ENCODE measurements around the gene BTBD16.

DNA sequence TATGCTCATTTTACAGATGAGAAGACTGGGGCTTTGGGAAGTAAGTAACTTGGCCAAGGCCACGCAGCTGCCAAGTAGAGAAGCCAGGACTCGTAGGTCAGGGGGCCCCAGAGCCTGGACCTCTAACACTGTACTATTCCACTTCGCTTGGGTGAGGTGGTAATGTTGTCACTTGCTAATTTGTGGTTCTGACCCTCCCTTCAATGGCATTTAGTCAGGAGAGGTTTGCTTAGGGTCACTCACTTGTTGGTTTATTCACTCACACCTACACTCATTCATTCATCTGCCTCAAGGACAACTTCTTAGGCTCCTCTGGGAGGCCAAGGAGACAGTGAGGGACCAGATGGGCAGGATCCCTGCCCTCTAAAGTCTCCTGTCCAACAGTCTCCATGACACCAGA lies 21.3 kb downstream of the BTBD16 start:
- TF ChIP-seq, protein P1, sequence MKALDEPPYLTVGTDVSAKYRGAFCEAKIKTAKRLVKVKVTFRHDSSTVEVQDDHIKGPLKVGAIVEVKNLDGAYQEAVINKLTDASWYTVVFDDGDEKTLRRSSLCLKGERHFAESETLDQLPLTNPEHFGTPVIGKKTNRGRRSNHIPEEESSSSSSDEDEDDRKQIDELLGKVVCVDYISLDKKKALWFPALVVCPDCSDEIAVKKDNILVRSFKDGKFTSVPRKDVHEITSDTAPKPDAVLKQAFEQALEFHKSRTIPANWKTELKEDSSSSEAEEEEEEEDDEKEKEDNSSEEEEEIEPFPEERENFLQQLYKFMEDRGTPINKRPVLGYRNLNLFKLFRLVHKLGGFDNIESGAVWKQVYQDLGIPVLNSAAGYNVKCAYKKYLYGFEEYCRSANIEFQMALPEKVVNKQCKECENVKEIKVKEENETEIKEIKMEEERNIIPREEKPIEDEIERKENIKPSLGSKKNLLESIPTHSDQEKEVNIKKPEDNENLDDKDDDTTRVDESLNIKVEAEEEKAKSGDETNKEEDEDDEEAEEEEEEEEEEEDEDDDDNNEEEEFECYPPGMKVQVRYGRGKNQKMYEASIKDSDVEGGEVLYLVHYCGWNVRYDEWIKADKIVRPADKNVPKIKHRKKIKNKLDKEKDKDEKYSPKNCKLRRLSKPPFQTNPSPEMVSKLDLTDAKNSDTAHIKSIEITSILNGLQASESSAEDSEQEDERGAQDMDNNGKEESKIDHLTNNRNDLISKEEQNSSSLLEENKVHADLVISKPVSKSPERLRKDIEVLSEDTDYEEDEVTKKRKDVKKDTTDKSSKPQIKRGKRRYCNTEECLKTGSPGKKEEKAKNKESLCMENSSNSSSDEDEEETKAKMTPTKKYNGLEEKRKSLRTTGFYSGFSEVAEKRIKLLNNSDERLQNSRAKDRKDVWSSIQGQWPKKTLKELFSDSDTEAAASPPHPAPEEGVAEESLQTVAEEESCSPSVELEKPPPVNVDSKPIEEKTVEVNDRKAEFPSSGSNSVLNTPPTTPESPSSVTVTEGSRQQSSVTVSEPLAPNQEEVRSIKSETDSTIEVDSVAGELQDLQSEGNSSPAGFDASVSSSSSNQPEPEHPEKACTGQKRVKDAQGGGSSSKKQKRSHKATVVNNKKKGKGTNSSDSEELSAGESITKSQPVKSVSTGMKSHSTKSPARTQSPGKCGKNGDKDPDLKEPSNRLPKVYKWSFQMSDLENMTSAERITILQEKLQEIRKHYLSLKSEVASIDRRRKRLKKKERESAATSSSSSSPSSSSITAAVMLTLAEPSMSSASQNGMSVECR (CRISPR knock-in tag; IDR thresholded peaks at IDR 0.05; ENCODE audit: borderline replicate concordance) = no peak
- TF ChIP-seq, protein P2, sequence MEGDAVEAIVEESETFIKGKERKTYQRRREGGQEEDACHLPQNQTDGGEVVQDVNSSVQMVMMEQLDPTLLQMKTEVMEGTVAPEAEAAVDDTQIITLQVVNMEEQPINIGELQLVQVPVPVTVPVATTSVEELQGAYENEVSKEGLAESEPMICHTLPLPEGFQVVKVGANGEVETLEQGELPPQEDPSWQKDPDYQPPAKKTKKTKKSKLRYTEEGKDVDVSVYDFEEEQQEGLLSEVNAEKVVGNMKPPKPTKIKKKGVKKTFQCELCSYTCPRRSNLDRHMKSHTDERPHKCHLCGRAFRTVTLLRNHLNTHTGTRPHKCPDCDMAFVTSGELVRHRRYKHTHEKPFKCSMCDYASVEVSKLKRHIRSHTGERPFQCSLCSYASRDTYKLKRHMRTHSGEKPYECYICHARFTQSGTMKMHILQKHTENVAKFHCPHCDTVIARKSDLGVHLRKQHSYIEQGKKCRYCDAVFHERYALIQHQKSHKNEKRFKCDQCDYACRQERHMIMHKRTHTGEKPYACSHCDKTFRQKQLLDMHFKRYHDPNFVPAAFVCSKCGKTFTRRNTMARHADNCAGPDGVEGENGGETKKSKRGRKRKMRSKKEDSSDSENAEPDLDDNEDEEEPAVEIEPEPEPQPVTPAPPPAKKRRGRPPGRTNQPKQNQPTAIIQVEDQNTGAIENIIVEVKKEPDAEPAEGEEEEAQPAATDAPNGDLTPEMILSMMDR (IDR thresholded peaks at IDR 0.05) = no peak
- TF ChIP-seq, protein P3, sequence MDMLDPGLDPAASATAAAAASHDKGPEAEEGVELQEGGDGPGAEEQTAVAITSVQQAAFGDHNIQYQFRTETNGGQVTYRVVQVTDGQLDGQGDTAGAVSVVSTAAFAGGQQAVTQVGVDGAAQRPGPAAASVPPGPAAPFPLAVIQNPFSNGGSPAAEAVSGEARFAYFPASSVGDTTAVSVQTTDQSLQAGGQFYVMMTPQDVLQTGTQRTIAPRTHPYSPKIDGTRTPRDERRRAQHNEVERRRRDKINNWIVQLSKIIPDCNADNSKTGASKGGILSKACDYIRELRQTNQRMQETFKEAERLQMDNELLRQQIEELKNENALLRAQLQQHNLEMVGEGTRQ (CRISPR knock-in tag; IDR thresholded peaks at IDR 0.05) = no peak
- TF ChIP-seq, protein P4, sequence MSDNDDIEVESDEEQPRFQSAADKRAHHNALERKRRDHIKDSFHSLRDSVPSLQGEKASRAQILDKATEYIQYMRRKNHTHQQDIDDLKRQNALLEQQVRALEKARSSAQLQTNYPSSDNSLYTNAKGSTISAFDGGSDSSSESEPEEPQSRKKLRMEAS (CRISPR knock-in tag; IDR thresholded peaks at IDR 0.05) = no peak
- TF ChIP-seq, protein P5, sequence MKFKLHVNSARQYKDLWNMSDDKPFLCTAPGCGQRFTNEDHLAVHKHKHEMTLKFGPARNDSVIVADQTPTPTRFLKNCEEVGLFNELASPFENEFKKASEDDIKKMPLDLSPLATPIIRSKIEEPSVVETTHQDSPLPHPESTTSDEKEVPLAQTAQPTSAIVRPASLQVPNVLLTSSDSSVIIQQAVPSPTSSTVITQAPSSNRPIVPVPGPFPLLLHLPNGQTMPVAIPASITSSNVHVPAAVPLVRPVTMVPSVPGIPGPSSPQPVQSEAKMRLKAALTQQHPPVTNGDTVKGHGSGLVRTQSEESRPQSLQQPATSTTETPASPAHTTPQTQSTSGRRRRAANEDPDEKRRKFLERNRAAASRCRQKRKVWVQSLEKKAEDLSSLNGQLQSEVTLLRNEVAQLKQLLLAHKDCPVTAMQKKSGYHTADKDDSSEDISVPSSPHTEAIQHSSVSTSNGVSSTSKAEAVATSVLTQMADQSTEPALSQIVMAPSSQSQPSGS (CRISPR knock-in tag; IDR thresholded peaks at IDR 0.05; ENCODE audit: borderline replicate concordance, low read depth) = no peak
- TF ChIP-seq, protein P6, sequence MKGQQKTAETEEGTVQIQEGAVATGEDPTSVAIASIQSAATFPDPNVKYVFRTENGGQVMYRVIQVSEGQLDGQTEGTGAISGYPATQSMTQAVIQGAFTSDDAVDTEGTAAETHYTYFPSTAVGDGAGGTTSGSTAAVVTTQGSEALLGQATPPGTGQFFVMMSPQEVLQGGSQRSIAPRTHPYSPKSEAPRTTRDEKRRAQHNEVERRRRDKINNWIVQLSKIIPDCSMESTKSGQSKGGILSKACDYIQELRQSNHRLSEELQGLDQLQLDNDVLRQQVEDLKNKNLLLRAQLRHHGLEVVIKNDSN (CRISPR knock-in tag; IDR thresholded peaks at IDR 0.05) = no peak
- TF ChIP-seq ZNF423 (CRISPR knock-in tag; IDR thresholded peaks at IDR 0.05) (no peak), NR3C1 (CRISPR knock-in tag; conservative IDR thresholded peaks at IDR 0.05; ENCODE audit: low read depth) (no peak)
